Ascending aorta (tissue), 2 donors: Measurements from ENCODE around the gene ZBTB16. TPM values are rescaled to one million over a fixed set of nuclear protein-coding genes. Genes with fewer than 3 reads are reported as not detected.
A peak's percentile ranks its signal among the peaks of the same experiment; 100 is the strongest.

ENCODE experiments used
- DNase-seq, 2 donors: peaks; one replicate each; pipeline ENCODE4 v3.0.0-alpha.2; 2019; ENCODE audit warnings: low spot score in 2 of 2
- H3K27ac ChIP-seq, 2 donors: fragments of 200-600 bp; sonication (generic); one replicate each; pipeline ENCODE4 v1.5.1; 2016 to 2017; ENCODE audit warnings: mild to moderate bottlenecking in 1 of 2
- H3K27me3 ChIP-seq: fragments of 200-600 bp; sonication (generic); one replicate; pipeline ENCODE4 v1.5.1; 2017
- H3K36me3 ChIP-seq, 2 donors: fragments of 200-600 bp; sonication (generic); one replicate each; pipeline ENCODE4 v1.5.1; 2016
- H3K4me1 ChIP-seq, 2 donors: fragments of 200-600 bp; sonication (generic); one replicate each; pipeline ENCODE4 v1.5.1; 2016 to 2017; ENCODE audit warnings: mild to moderate bottlenecking in 1 of 2
- H3K4me3 ChIP-seq, 2 donors: fragments of 200-600 bp; sonication (generic); one replicate each; pipeline ENCODE4 v1.5.1; 2016 to 2017; ENCODE audit warnings: mild to moderate bottlenecking in 1 of 2
- H3K9me3 ChIP-seq, 2 donors: fragments of 200-600 bp; sonication (generic); one replicate each; pipeline ENCODE4 v1.5.1; 2016
- intact Hi-C: fragments of 100-400 bp; cut with DNase I; formaldehyde crosslinking; loops from one replicate; pipeline ENCODE4 v1.15.1; 2023
- total RNA-seq: library from RNA; depleted of rRNA; stranded (reverse); fragments of >200 nt; gene quantifications from one replicate; pipeline ENCODE4 v1.1.0, GENCODE V29; 2016
- TF ChIP-seq, protein P1 (sequence below), 3 experiments: fragments of 200-600 bp in 2 of 3; fragments of 450-650 bp in 1 of 3; sonication (generic) in 2 of 3; IDR thresholded peaks; one replicate each; pipeline ENCODE4 v1.5.1; 2016 to 2019; ENCODE audit warnings: antibody characterized with exemption in 3 of 3, mild to moderate bottlenecking in 1 of 3, moderate library complexity in 1 of 3

Gene ZBTB16
- total RNA-seq, 1 donor from 2014 or later: 344 TPM

DNA sequence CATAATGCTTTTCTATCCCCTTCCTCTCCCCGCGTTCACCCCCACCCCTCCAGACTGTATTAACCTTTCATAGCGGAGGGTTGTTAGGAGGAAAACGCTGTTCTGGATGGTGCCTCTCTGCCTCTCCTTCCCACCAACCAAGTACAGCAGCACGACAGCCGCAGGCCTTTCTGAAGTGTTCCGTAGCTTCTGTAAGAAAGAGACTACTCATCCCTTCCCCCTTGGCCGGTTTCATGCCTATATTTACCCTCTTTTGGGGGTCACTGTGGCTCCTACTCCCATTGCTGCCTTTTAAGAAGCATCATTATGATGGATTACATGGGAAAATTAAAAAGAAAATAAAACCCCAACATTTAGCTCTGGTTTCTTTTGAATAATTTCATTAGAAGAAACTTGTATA is 46.5 kb downstream of the ZBTB16 start:
- Histone ChIP-seq H3K27me3 (no peaks in the 10 kb centered on the region), H3K9me3 (no peaks in the 10 kb centered on the region), H3K27ac (peak overlapping the region; percentile 77 to 87), H3K4me1 (peaks cover 41 to 89% of the 10 kb centered on the region in 2 donors), H3K4me3 (peak overlapping the region in 1 of 2 donors; percentile 18), H3K36me3 (peaks cover 19 to 43% of the 10 kb centered on the region in 2 donors)
- intact Hi-C loops: no loop called here
- TF ChIP-seq, protein P1, sequence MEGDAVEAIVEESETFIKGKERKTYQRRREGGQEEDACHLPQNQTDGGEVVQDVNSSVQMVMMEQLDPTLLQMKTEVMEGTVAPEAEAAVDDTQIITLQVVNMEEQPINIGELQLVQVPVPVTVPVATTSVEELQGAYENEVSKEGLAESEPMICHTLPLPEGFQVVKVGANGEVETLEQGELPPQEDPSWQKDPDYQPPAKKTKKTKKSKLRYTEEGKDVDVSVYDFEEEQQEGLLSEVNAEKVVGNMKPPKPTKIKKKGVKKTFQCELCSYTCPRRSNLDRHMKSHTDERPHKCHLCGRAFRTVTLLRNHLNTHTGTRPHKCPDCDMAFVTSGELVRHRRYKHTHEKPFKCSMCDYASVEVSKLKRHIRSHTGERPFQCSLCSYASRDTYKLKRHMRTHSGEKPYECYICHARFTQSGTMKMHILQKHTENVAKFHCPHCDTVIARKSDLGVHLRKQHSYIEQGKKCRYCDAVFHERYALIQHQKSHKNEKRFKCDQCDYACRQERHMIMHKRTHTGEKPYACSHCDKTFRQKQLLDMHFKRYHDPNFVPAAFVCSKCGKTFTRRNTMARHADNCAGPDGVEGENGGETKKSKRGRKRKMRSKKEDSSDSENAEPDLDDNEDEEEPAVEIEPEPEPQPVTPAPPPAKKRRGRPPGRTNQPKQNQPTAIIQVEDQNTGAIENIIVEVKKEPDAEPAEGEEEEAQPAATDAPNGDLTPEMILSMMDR (IDR thresholded peaks at IDR 0.05): no peak
- peak in 1 of 2 donors; percentile 50 for DNase-seq

DNA sequence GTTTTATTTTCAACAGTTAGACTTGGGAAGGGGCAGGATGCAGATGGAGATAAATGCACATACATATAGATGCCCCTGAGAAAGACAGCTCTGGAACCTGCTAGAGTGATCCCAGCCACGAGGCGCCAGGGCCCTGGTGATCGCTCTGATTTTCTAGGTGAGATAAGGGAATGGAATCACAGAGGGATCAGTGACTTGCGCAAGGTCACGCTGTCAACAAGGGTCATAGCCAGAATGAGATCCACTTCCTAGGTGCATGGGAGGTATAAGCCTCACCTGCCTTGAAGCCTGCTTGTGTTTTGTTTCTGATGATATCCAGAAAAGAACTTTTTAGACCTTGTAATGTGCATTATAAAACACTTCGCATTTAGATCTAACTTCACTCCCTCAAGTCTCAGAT is 47.5 kb downstream of the ZBTB16 start:
- Histone ChIP-seq H3K27me3 (no peaks in the 10 kb centered on the region), H3K4me1 (peaks cover 37 to 86% of the 10 kb centered on the region in 2 donors), H3K36me3 (peaks cover 19 to 42% of the 10 kb centered on the region in 2 donors), H3K9me3 (no peaks in the 10 kb centered on the region), H3K27ac (peak overlapping the region; percentile 77 to 87), H3K4me3 (peak overlapping the region; percentile 4 to 44)
- intact Hi-C loops: no loop called here
- TF ChIP-seq, protein P1 (IDR thresholded peaks at IDR 0.05): no peak
- peak in 1 of 2 donors; percentile 49 for DNase-seq

DNA sequence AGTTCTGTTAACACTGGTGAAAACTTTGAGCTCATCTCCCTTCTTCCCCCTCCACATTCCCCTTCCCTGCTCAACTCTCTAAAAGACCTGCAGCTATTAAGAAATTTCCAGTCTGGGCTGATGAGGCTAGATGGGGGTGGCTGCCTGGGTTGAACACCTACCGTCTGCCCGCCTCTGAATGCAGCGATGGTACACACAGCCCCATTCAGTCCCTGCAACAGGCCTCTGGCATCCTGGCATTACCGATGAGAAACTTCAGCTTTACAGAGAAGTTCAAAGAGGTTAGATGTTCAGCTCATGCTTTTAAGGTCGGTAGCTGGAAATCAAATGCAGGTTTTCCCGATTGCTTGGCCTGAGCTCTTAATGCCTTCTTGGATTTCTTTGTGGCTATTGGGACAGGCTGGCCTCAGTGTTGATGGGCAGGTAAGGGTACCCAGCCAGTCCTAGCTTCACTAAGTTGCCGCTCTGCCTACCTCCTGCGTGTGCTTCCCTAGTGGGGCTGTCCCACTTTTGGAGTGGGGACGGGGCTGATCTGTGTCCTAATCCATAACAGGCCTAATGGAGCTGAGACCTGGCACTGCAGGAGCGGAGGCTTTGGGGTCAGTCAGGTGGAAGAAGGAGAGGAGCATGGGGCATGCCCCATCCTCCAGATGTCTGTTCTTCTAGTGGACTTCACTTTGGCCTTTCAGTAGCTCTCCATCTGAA is 49.1 kb downstream of the ZBTB16 start:
- Histone ChIP-seq H3K27me3 (no peaks in the 10 kb centered on the region), H3K27ac (peak overlapping the region; percentile 77 to 87), H3K9me3 (no peaks in the 10 kb centered on the region), H3K4me1 (peaks cover 32 to 86% of the 10 kb centered on the region in 2 donors), H3K4me3 (peak overlapping the region in 1 of 2 donors; percentile 44), H3K36me3 (peaks cover 12 to 42% of the 10 kb centered on the region in 2 donors)
- peak in 1 of 2 donors; percentile 53 for DNase-seq
- TF ChIP-seq, protein P1 (IDR thresholded peaks at IDR 0.05): no peak
- intact Hi-C loops: no loop called here

DNA sequence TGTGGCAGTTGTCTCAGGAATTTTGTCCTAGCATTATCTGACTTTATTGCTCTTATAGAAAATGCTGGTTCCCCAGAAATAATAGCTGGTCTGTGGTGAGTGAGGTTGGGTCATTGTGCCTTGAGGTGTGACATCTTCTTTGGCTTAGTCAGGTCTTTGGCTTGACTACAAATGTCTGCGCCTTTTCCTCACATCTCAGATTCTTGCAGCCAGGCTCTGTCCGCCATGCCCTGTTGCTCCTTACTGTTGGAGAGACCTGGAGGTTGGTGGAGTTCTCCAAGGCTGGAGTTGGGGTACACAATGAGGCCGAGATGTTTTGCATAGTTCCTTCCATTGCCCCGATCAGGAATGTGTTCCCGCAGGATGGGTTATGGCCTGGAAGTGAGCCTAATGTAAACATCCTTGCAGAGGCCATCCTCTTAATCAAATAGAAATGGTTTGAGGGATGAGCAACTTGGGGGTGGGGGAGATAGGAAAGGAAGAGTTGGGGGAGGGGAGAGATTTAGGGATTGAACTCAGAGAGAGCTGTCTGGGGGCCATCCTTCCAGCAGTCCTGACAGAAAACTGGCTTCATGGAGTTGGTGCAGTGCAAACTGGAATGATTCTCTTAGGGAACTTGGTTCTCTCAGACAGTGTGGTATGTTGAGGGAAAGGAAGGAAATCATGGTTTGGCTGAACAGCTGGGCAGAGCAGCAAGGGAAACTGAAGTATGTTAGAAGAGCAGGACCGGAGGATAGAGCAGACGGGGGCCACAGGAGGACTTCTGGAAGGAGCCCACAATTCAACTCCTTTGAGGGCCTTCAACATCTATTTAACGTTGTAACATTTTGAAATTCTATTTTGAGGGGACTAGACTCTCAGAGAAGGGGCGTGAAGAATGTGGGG is 49.9 kb downstream of the ZBTB16 start:
- intact Hi-C loops: loop anchor here (2.0 kb wide), 2 partner anchors 21 to 29 kb away; no protein-coding TSS in a partner anchor
- peak overlapping the region; percentile 20 to 44 for H3K4me3 ChIP-seq
- H3K36me3 ChIP-seq: peaks cover 12 to 39% of the 10 kb centered on the region in 2 donors
- no peaks in the 10 kb centered on the region for H3K9me3 ChIP-seq
- H3K27ac ChIP-seq: peak overlapping the region; percentile 77 to 87
- peaks cover 27 to 80% of the 10 kb centered on the region in 2 donors for H3K4me1 ChIP-seq
- peak in 1 of 2 donors; percentile 59 for DNase-seq
- H3K27me3 ChIP-seq: no peaks in the 10 kb centered on the region
- TF ChIP-seq, protein P1 (IDR thresholded peaks at IDR 0.05): no peak

DNA sequence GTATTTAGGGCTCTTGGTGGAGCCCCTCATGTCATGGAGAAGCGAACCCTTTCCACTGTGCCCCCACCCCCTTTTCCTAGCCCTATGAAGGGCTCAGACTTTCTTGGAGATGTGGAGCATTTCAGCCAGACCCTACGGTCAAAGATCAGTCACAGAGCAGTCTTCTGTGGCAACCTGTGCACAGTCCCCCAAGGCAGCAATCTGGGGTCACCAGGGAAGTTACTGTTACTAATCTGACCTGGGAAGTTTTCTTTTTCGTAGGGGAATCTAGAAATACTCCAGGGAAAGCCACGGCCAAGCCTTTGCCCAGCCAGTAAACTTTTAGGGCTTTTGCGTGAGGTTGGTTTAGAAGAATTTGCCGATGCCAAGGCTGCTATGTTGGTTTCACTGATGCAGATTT is 50.6 kb downstream of the ZBTB16 start:
- Histone ChIP-seq H3K4me3 (peak overlapping the region in 1 of 2 donors; percentile 44), H3K27me3 (no peaks in the 10 kb centered on the region), H3K9me3 (no peaks in the 10 kb centered on the region), H3K27ac (peak overlapping the region; percentile 77 to 87), H3K36me3 (peaks cover 14 to 34% of the 10 kb centered on the region in 2 donors), H3K4me1 (peaks cover 23 to 79% of the 10 kb centered on the region in 2 donors)
- peak in 1 of 2 donors; percentile 65 for DNase-seq
- intact Hi-C loops: loop anchor here (2.0 kb wide), 2 partner anchors 21 to 29 kb away; no protein-coding TSS in a partner anchor
- TF ChIP-seq, protein P1 (IDR thresholded peaks at IDR 0.05): no peak
